Measurements from ENCODE around the gene HYAL1.

HYAL1 gene

DNA sequence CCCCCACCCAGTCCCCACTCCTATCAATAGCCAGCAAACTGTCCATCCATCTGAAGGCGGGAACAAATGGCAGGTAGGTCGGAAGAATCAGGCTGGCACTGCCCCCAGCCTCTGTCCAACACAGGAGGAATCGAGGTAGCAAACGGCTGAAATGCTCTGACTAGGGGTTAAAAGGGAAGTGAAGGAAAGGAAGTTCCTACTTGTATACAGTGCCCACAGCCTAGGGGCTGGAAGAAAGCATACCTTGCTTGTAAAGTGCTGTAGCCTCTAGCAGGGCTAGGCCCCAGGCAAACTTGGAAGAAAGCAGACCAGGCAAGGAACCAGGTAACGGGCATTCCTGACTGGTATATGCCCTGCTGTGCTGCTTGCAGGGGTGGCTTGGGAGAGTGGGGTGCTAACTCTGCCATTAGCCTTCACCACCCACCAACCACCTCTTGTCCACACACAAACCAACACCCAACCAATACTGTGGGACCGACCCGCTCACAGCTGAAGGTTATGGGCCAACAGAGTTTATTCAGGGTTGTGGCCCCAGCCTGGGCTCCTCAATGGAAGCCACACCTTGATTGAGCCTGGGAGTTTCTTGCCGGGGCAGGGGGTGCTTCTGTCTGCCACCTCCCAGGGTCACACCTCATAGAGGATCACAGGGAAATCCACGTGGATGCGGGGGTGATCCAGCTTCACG is 22.3 kb upstream of the HYAL1 start:
- no peak for TF ChIP-seq CTCF (IDR thresholded peaks at IDR 0.05)
- H3K27ac ChIP-seq: no peak overlapping the region
- no peak overlapping the region for H3K4me2 ChIP-seq (ENCODE audit: low read length)
- H2AFZ ChIP-seq: no peak overlapping the region
- no peaks in the 10 kb centered on the region for H3K9me3 ChIP-seq (ENCODE audit: control insufficient read depth, low read length)
- H3K4me1 ChIP-seq: peaks cover 21% of the 10 kb centered on the region
- H3K9ac ChIP-seq: no peak overlapping the region
- no peaks in the 10 kb centered on the region for H3K27me3 ChIP-seq (ENCODE audit: control insufficient read depth, insufficient read depth, low read length)
- H3K4me3 ChIP-seq (ENCODE audit: low read depth, low read length): no peak overlapping the region
- H3K36me3 ChIP-seq (ENCODE audit: control insufficient read depth, insufficient read depth, low read length): no peaks in the 10 kb centered on the region
- H3K79me2 ChIP-seq: peaks cover 12% of the 10 kb centered on the region

GRCh38 chr3:50325113-50325480 is 21.7 kb upstream of the HYAL1 start:
- H3K4me1 ChIP-seq: peaks cover 26% of the 10 kb centered on the region
- H3K27ac ChIP-seq: no peak overlapping the region
- peaks cover 12% of the 10 kb centered on the region for H3K79me2 ChIP-seq
- no peak for TF ChIP-seq CTCF (IDR thresholded peaks at IDR 0.05)
- H3K27me3 ChIP-seq (ENCODE audit: control insufficient read depth, insufficient read depth, low read length): no peaks in the 10 kb centered on the region
- H3K36me3 ChIP-seq (ENCODE audit: control insufficient read depth, insufficient read depth, low read length): no peaks in the 10 kb centered on the region
- H2AFZ ChIP-seq: no peak overlapping the region
- no peak overlapping the region for H3K9ac ChIP-seq
- no peak overlapping the region for H3K4me2 ChIP-seq (ENCODE audit: low read length)
- H3K4me3 ChIP-seq (ENCODE audit: low read depth, low read length): no peak overlapping the region
- H3K9me3 ChIP-seq (ENCODE audit: control insufficient read depth, low read length): no peaks in the 10 kb centered on the region

GRCh38 chr3:50324351-50325112 is 21.2 kb upstream of the HYAL1 start:
- H3K4me3 ChIP-seq (ENCODE audit: low read depth, low read length): no peak overlapping the region

GRCh38 chr3:50323614-50324199 is 20.3 kb upstream of the HYAL1 start:
- no peak overlapping the region for H3K9ac ChIP-seq
- peaks cover 20% of the 10 kb centered on the region for H3K79me2 ChIP-seq
- TF ChIP-seq CTCF (IDR thresholded peaks at IDR 0.05): no peak
- peaks cover 33% of the 10 kb centered on the region for H3K4me1 ChIP-seq
- H3K27ac ChIP-seq: peak overlapping the region; percentile 88
- no peaks in the 10 kb centered on the region for H3K27me3 ChIP-seq (ENCODE audit: control insufficient read depth, insufficient read depth, low read length)
- H3K4me2 ChIP-seq (ENCODE audit: low read length): peak overlapping the region; percentile 17
- H3K4me3 ChIP-seq (ENCODE audit: low read depth, low read length): no peak overlapping the region
- no peaks in the 10 kb centered on the region for H3K9me3 ChIP-seq (ENCODE audit: control insufficient read depth, low read length)
- no peaks in the 10 kb centered on the region for H3K36me3 ChIP-seq (ENCODE audit: control insufficient read depth, insufficient read depth, low read length)
- no peak overlapping the region for H2AFZ ChIP-seq

More at GRCh38 chr3:50324351-50325112, 21.2 kb upstream of the HYAL1 start:
- Histone ChIP-seq H3K27me3 (ENCODE audit: control insufficient read depth, insufficient read depth, low read length) (no peaks in the 10 kb centered on the region), H3K4me2 (ENCODE audit: low read length) (peak overlapping the region; percentile 17), H3K27ac (peak overlapping the region; percentile 88), H3K9ac (no peak overlapping the region), H3K79me2 (peaks cover 12% of the 10 kb centered on the region), H3K9me3 (ENCODE audit: control insufficient read depth, low read length) (no peaks in the 10 kb centered on the region), H3K4me1 (peaks cover 26% of the 10 kb centered on the region), H3K36me3 (ENCODE audit: control insufficient read depth, insufficient read depth, low read length) (no peaks in the 10 kb centered on the region), H2AFZ (no peak overlapping the region)
- TF ChIP-seq CTCF (IDR thresholded peaks at IDR 0.05): peak; percentile 89

Measured in parathyroid adenoma (tissue), 2 donors.